Stimulated activated CD8-positive, alpha-beta memory T cell treated with anti-CD3 and anti-CD28 coated beads, Interleukin-7, amount 100 ng/mL, for 48 hours (primary cell): ENCODE data around the gene NTN4.
"Not testable (repeated sequence)": the region's sequence is repeated elsewhere in the genome, so short reads cannot be mapped to it uniquely, and the experiment has no call there.

ENCODE experiments used
- DNase-seq, 2 donors: peaks; one replicate each; pipeline ENCODE4 v3.0.0-alpha.2; 2020; ENCODE audit warnings: low read depth in 1 of 2; ENCODE audit errors: extremely low read depth in 1 of 2

NTN4 gene

GRCh38 chr12:95796982-95797289, 6.4 kb upstream of the NTN4 start:
- no peak for DNase-seq

- no peak for DNase-seq
Measured at GRCh38 chr12:95796225-95796981, 5.8 kb upstream of the NTN4 start.

DNA sequence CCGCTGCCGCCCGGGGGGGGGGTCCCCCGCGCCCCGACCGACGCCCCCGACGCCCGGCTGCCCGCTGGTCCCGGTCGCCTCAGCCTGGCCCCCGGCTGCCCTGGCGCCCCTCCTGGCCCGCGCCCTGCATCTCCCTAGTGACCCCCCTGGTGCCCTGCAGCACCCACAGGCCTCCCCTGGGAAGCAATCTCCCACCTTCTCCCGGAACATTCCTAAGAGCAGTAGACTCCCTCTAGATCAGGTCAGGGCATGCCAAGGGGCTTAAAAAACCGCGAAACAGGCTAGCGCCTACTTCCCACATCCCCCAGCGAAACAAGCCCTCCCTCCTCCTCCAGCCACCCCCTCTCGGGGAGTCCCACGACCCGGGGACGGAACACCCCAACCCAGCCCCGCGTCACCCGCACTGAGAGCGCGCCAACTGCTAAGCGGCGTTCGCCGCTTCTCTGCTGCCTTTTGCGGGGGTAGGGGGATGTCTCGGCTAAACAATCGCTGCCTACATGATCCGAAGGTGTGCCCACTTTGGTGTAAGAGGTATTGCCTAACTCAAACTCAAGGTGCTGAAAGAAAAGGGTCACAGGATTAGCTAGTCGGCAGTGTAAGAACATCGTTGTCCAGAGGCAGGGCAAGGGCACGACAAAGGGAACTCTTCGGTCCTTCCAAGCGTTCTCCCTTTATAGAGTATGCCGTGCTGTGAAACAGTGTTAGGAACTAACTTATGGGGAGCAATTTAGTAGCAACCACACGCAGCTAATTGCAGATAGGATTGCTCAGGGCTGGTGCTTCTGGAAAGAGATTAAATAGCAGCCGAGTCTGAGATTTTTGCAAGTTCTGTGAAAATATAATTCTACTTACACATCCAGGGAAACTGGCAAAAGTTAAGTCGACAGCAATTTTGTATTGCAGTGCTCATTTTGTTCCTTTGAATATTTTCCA, 619 bp upstream of the NTN4 start:
- DNase-seq, result no peak

- no peak for DNase-seq
Measured at GRCh38 chr12:95789126-95790032, 1.2 kb downstream of the NTN4 start.

DNA sequence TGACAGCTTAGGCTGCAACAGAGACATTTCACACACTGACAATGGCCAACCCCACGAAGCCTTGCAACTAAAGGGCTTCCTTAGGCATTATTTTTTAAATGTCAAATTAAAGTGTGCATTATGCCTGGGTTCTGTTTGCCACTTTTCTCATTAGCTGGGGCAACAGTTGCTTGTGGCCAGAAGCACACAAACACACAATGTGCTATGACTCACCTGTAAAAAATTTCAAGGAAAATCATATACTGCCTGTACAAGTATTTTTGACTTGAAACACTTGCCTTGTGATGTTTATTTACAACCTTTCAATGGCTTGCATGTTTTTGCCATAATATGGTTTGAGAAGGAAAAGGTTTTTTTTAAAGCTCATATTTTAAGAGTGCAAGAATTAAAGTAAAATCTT, 1.9 kb downstream of the NTN4 start:
- no peak for DNase-seq

- DNase-seq, result no peak
Measured at GRCh38 chr12:95787274-95787818, 3.2 kb downstream of the NTN4 start.

DNA sequence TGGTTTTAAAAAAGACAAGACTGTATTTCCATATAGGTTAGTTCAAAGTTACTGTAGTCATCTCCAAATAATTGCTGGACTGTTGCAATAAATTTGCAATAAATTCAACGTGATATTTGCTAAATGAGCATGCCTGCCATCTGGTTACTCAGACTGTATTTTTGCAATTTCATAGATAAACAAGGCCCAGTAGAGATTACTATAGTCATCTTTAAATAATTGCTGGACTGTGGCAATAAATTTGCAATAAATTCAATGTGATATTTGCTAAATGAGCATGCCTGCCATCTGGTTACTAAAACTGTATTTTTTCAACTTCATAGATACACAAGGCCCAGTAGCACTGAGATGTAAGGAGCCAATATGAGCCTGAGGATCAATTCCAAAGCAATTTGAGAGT, 5.6 kb downstream of the NTN4 start:
- DNase-seq, result no peak

DNA sequence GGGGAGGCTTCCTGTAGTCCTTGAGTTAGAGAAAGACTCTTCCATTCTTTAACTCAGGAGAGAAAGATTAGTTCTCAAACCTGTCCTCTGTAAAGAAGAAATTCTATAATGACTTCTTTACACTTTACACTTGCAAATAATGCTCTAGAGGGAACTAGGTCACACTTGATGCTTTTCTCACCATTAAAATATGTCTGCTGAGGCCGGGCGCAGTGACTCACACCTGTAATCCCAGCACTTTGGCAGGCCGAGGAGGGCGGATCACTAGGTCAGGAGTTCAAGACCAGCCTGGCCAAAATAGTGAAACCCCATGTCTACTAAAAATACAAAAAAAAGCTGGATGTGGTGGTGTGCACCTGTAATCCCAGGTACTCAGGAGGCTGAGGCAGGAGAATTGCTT, 6.3 kb downstream of the NTN4 start:
- no peak for DNase-seq

DNA sequence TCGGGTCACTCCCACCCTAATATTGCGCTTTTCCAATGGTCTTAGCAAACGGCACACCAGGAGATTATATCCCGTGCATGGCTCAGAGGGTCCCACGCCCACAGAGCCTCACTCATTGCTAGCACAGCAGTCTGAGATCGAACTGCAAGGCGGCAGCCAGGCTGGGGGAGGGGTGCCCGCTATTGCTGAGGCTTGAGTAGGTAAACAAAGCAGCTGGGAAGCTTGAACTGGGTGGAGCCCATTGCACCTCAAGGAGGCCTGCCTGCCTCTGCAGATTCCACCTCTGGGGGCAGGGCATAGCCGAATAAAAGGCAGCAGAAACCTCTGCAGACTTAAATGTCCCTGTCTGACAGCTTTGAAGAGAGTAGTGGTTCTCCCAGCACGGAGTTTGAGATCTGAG, 15.1 kb downstream of the NTN4 start:
- DNase-seq, result not testable (repeated sequence)

DNA sequence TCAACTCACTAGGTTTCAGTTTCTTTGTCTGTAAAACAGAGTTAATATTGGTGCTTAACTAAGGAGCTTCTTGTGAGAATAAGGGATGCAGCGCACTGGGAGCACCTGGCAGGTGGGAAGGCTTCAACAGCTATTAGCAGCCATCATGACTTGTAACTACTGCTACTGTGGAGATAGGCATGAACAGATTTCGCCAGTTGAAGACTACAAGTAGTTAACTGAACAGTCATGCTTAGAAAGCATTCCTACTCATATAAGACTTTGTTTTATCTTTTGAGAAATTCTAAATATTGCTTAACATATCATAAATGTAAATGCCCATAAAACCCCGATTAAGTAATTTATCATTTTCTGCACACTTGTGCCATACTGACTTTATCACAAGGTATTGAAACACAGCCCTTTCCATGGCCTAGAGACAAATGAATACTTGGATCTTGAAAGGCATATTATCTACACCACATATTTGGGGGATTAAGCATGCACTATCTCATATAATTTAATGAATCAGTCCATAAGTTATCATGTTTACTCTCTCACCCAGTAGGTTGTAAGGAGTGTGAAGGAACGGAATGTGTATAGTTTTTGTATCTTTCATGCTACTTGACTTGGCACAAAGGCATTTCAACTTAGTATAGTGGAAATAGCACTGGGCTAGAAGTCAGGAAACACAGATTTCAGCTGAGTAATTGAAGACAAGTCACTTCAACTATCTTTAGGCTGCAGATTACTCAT, 16.1 kb downstream of the NTN4 start:
- no peak for DNase-seq

DNA sequence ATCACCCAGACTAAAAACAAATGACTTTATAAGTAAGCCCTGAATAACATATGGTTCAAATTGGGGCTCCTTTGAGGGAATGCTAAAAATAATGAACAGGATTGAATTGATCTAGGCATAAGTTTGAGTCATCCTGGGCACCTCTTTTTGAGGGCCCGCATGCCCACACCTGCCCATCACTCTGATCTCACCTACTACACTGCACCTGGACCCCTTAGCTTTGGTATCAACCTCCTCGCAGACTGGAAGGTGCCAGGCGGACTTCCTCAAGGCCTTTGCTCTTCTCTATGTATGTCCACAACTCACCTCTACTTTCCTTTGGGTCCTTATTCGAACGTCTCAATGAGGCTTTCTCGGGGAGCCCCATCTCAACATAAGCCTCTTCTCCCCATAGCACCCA, 17.2 kb downstream of the NTN4 start:
- no peak for DNase-seq

DNA sequence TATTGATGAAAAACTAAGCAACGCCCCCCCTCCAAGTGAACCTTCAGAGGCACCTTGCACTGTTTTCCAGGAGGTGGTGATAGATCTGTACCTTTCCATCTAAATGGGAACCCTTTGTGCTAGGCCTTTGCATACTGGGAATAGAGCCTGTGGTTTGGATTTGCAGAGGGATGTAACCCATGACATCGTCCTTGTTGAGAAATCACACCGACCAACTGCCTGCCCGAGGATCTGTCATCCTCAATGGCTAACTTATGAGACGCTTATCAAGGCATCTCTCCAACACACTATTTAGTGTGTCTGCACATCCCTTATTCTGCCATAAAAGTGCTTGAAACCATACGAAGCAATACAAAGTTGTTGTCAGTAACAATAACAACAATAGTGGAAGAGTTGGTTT, 22.9 kb downstream of the NTN4 start:
- no peak for DNase-seq

GRCh38 chr12:95766356-95767019, 24.1 kb downstream of the NTN4 start:
- DNase-seq, result no peak

- DNase-seq, result no peak
Measured at GRCh38 chr12:95764848-95765247, 25.7 kb downstream of the NTN4 start.

DNA sequence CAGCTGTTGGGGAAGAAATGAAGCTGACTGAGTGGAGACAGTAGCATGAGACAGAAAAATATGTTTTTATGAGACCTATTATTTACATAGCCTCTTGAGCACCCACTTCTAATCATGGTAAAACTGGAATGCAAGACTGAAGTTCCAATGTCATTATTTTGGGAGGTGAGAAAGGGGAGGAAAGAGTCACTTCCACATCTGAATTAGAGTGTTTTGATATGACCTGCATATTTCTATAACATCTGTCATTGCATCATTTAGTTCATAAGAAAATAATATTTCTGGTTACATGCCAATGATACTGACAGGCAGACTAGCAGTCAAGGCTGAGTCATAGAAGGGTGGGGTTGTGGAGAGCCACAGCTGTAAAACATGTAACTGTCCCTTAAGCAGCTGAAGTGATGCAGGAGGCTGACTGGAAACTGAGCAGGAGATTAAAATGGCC, 26.7 kb downstream of the NTN4 start:
- peak in 1 of 2 donors; percentile 1 for DNase-seq

- no peak for DNase-seq
Measured at GRCh38 chr12:95762123-95762785, 28.3 kb downstream of the NTN4 start.

DNA sequence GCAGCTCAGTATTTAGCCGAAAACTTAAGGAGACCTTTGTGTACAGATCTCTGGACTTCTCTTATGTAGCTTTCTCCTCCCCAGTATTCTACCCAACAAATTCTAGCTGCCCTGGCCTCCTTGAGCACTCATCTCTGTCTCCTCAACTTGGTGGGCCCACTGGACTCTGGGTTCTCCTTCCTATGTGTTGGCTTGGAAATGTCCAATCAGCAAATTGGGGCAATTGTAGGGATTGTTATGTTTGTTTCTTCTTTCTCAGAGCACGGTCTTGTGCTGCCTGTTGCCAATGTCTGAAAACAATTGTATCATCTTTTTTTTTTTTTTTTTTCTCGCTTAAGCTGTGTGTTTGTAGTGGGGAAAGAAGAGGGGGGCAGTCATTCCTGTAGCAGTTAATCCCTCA, 30.2 kb downstream of the NTN4 start:
- DNase-seq, result no peak

- no peak for DNase-seq
Measured at GRCh38 chr12:95759718-95760117, 30.8 kb downstream of the NTN4 start.

- DNase-seq, result no peak
Measured at GRCh38 chr12:95759039-95759438, 31.5 kb downstream of the NTN4 start.
